Lower lobe of right lung (tissue), 2 donors: ENCODE data around the gene WBP4. TPM values are rescaled to one million over a fixed set of nuclear protein-coding genes. Genes with fewer than 3 reads are reported as not detected.
"Not testable (repeated sequence)": the region's sequence is repeated elsewhere in the genome, so short reads cannot be mapped to it uniquely, and the experiment has no call there.

Source experiments
- ATAC-seq, 2 donors: fragments of 200-7000 bp; cut with Tn5 transposase; one replicate each; pipeline ENCODE4 v1.9.1; 2020 to 2022; ENCODE audit warnings: mild to moderate bottlenecking in 2 of 2, moderate library complexity in 2 of 2
- DNase-seq: peaks from one replicate; pipeline ENCODE4 v3.0.0-alpha.2; 2020
- H3K27ac ChIP-seq: fragments of 200-600 bp; one replicate; pipeline ENCODE4 v1.8.0; 2022
- H3K27me3 ChIP-seq: fragments of 200-600 bp; one replicate; pipeline ENCODE4 v1.8.0; 2022; ENCODE audit warnings: low read depth
- H3K36me3 ChIP-seq: fragments of 200-600 bp; one replicate; pipeline ENCODE4 v1.8.0; 2022; ENCODE audit warnings: mild to moderate bottlenecking
- H3K4me1 ChIP-seq: fragments of 200-600 bp; one replicate; pipeline ENCODE4 v1.8.0; 2022
- H3K4me3 ChIP-seq: fragments of 200-600 bp; one replicate; pipeline ENCODE4 v1.8.0; 2022; ENCODE audit warnings: mild to moderate bottlenecking
- H3K9me3 ChIP-seq: fragments of 200-600 bp; one replicate; pipeline ENCODE4 v1.8.0; 2022
- CTCF ChIP-seq: fragments of 200-600 bp; IDR thresholded peaks from one replicate; pipeline ENCODE4 v1.8.0; 2022; ENCODE audit warnings: antibody characterized with exemption, mild to moderate bottlenecking
- intact Hi-C: fragments of 100-400 bp; cut with DNase I; formaldehyde crosslinking; loops from one replicate; pipeline ENCODE4 v1.11.0; 2022
- total RNA-seq: library from RNA; stranded (reverse); fragmentation: NEBNext Ultra II Directional; extraction: Animal tissue kit (Norgen Biotek cat#: 25700); gene quantifications from one replicate; pipeline ENCODE4 v1.2.1, GENCODE V29; 2021
- donor health status: DM: no; HTN: yes; CAD: no; lungs with severe emphysema.

Gene WBP4
- total RNA-seq, 1 donor from 2014 or later = 10.8 TPM

GRCh38 chr13:41075034-41075433, 13.7 kb downstream of the WBP4 start:
- no peak overlapping the region for H3K27ac ChIP-seq

GRCh38 chr13:41075485-41075884, 14.2 kb downstream of the WBP4 start:
- Histone ChIP-seq H3K9me3 (no peaks in the 10 kb centered on the region), H3K4me3 (no peak overlapping the region), H3K27ac (no peak overlapping the region), H3K4me1 (no peaks in the 10 kb centered on the region), H3K36me3 (peaks cover 95% of the 10 kb centered on the region), H3K27me3 (no peaks in the 10 kb centered on the region)
- intact Hi-C loops = loop anchor here (10.0 kb wide), 1 partner anchor 149 kb away; no protein-coding TSS in a partner anchor
- ATAC-seq (no peak), DNase-seq (no peak)
- TF ChIP-seq CTCF = no peak

More at GRCh38 chr13:41075034-41075433, 13.7 kb downstream of the WBP4 start:
- H3K9me3 ChIP-seq = no peaks in the 10 kb centered on the region
- no peak overlapping the region for H3K4me3 ChIP-seq
- TF ChIP-seq CTCF = peak; percentile 56
- no peak for DNase-seq
- intact Hi-C loops = loop anchor here (10.0 kb wide), 1 partner anchor 150 kb away; no protein-coding TSS in a partner anchor
- H3K4me1 ChIP-seq = no peaks in the 10 kb centered on the region
- ATAC-seq = peak in 1 of 2 donors; percentile 36
- peaks cover 96% of the 10 kb centered on the region for H3K36me3 ChIP-seq
- no peaks in the 10 kb centered on the region for H3K27me3 ChIP-seq

GRCh38 chr13:41077475-41077874, 16.2 kb downstream of the WBP4 start:
- ATAC-seq = no peak

GRCh38 chr13:41079725-41080124, 18.4 kb downstream of the WBP4 start:
- no peak for TF ChIP-seq CTCF

More at GRCh38 chr13:41077475-41077874, 16.2 kb downstream of the WBP4 start:
- Histone ChIP-seq H3K9me3 (no peaks in the 10 kb centered on the region), H3K27me3 (no peaks in the 10 kb centered on the region), H3K4me1 (no peaks in the 10 kb centered on the region), H3K27ac (no peak overlapping the region), H3K4me3 (no peak overlapping the region), H3K36me3 (peaks cover 95% of the 10 kb centered on the region)
- intact Hi-C loops = loop anchor here (10.0 kb wide), 1 partner anchor 147 kb away; no protein-coding TSS in a partner anchor
- no peak for TF ChIP-seq CTCF
- DNase-seq = no peak

GRCh38 chr13:41085961-41086585, 24.8 kb downstream of the WBP4 start:
- Histone ChIP-seq H3K36me3 (peaks cover 31% of the 10 kb centered on the region), H3K27me3 (no peaks in the 10 kb centered on the region), H3K9me3 (no peaks in the 10 kb centered on the region), H3K4me1 (no peaks in the 10 kb centered on the region), H3K27ac (no peak overlapping the region), H3K4me3 (no peak overlapping the region)
- DNase-seq (no peak), ATAC-seq (no peak)
- intact Hi-C loops = no loop called here
- TF ChIP-seq CTCF = no peak

More at GRCh38 chr13:41079725-41080124, 18.4 kb downstream of the WBP4 start:
- Histone ChIP-seq H3K4me1 (no peaks in the 10 kb centered on the region), H3K9me3 (no peaks in the 10 kb centered on the region), H3K4me3 (no peak overlapping the region), H3K36me3 (peaks cover 89% of the 10 kb centered on the region), H3K27me3 (no peaks in the 10 kb centered on the region), H3K27ac (no peak overlapping the region)
- ATAC-seq = no peak
- intact Hi-C loops = loop anchor here (10.0 kb wide), 1 partner anchor 145 kb away; no protein-coding TSS in a partner anchor
- DNase-seq = no peak

- ATAC-seq, H3K9me3 ChIP-seq, H3K27me3 ChIP-seq, H3K4me1 ChIP-seq, H3K27ac ChIP-seq, H3K36me3 ChIP-seq, H3K4me3 ChIP-seq, intact Hi-C loops, DNase-seq: not testable (repeated sequence)
Observed at GRCh38 chr13:41095681-41096080, 34.4 kb downstream of the WBP4 start.
